ENCODE measurements around the gene TIFAB.

DNA sequence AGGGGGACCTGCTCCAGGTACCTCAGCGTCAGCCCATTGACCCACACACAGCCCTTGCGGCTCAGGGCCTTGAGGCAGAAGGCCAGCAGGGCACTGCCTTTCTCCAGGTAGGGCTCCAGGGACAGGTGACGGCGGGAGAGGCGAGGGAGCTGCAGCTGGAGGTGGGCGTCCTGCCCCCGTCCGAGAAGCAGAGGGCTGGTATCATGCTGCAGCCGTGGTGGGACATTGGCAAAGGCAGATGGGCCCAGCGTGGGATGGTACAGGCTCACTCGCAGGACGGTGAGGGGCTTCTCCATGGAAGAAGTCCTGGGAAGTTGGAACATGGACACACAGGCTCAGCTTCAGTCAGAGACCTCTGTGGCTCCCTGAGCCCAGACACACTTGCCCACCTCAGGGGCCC, 2.5 kb downstream of the TIFAB start:
- TF ChIP-seq, protein P1, sequence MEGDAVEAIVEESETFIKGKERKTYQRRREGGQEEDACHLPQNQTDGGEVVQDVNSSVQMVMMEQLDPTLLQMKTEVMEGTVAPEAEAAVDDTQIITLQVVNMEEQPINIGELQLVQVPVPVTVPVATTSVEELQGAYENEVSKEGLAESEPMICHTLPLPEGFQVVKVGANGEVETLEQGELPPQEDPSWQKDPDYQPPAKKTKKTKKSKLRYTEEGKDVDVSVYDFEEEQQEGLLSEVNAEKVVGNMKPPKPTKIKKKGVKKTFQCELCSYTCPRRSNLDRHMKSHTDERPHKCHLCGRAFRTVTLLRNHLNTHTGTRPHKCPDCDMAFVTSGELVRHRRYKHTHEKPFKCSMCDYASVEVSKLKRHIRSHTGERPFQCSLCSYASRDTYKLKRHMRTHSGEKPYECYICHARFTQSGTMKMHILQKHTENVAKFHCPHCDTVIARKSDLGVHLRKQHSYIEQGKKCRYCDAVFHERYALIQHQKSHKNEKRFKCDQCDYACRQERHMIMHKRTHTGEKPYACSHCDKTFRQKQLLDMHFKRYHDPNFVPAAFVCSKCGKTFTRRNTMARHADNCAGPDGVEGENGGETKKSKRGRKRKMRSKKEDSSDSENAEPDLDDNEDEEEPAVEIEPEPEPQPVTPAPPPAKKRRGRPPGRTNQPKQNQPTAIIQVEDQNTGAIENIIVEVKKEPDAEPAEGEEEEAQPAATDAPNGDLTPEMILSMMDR (IDR thresholded peaks at IDR 0.05): no peak
- no peak for TF ChIP-seq POLR2A (IDR thresholded peaks at IDR 0.05)
- no peak for TF ChIP-seq POLR2AphosphoS5 (IDR thresholded peaks at IDR 0.05)
